SK-N-SH (cell line): ENCODE measurements around the gene SIK2. TPM values are rescaled to one million over a fixed set of nuclear protein-coding genes. Genes with fewer than 3 reads are reported as not detected.

Experiments
- CTCF ChIA-PET: fragments of 300-600, 350-600 bp; formaldehyde crosslinking; extraction: SDS; loops from one replicate; lab custom pipeline; 2021; lab: Yijun Ruan, JAX
- POLR2A ChIA-PET: fragments of 350-600 bp; sonication (Branson Sonifier 250); formaldehyde crosslinking; extraction: SDS; loops from one replicate; lab custom pipeline; 2020; ENCODE audit warnings: antibody characterized with exemption, inconsistent platforms; lab: Yijun Ruan, JAX
- DNase-seq: peaks from one replicate; pipeline ENCODE4 v3.0.0; 2012
- H2AFZ ChIP-seq: fragments of 200-600 bp; sonication (generic); 2 replicates; pipeline ENCODE4 v1.8.1; 2016; ENCODE audit warnings: antibody characterized with exemption, mild to moderate bottlenecking, low read depth
- H3F3A ChIP-seq: fragments of 200-600 bp; sonication (generic); replicated peaks from 2 replicates; pipeline ENCODE3; 2016; ENCODE audit warnings: antibody characterized with exemption, mild to moderate bottlenecking; ENCODE audit not compliant: insufficient read depth
- H3K27ac ChIP-seq, 2 experiments: fragments of 200-500 bp in 1 of 2; fragments of 200-600 bp in 1 of 2; sonication (Bioruptor generic) in 1 of 2; sonication (generic), shearing (Covaris generic) in 1 of 2; 2 replicates each; pipeline versions ENCODE4 v1.5.1 to v1.6.1; 2014 to 2016; ENCODE audit warnings: low read depth in 2 of 2, inconsistent platforms in 1 of 2, low read length in 1 of 2, mild to moderate bottlenecking in 1 of 2, mixed read lengths in 1 of 2
- H3K27me3 ChIP-seq: fragments of 200-600 bp; sonication (generic), shearing (Covaris generic); 2 replicates; pipeline ENCODE4 v1.6.1; 2016; ENCODE audit warnings: mixed run types; ENCODE audit not compliant: insufficient read depth
- H3K36me3 ChIP-seq, 2 experiments: fragments of 200-500 bp in 1 of 2; fragments of 200-600 bp in 1 of 2; sonication (Bioruptor generic) in 1 of 2; sonication (generic) in 1 of 2; replicated peaks in 1 of 2; 2 replicates each; pipeline versions ENCODE3 to v1.5.1; 2014 to 2016; ENCODE audit warnings: low read length in 1 of 2, mild to moderate bottlenecking in 1 of 2; ENCODE audit not compliant: insufficient read depth in 2 of 2, control insufficient read depth in 1 of 2
- H3K4me1 ChIP-seq, 2 experiments: fragments of 200-500 bp in 1 of 2; fragments of 200-600 bp in 1 of 2; sonication (Bioruptor generic) in 1 of 2; sonication (generic), shearing (Covaris generic) in 1 of 2; 2 replicates each; pipeline versions ENCODE4 v1.5.1 to v1.6.1; 2014 to 2016; ENCODE audit warnings: low read depth in 1 of 2, low read length in 1 of 2, mixed run types in 1 of 2; ENCODE audit not compliant: insufficient read depth in 2 of 2, control insufficient read depth in 1 of 2
- H3K4me2 ChIP-seq: fragments of 200-600 bp; sonication (generic), shearing (Covaris generic); 2 replicates; pipeline ENCODE4 v1.6.1; 2017; ENCODE audit warnings: mixed run types
- H3K4me3 ChIP-seq, 2 experiments: fragments of 200-500 bp in 1 of 2; fragments of 200-600 bp in 1 of 2; sonication (Bioruptor generic) in 1 of 2; sonication (generic), shearing (Covaris generic) in 1 of 2; 2 replicates each; pipeline versions ENCODE4 v1.5.1 to v1.8.1; 2014 to 2016; ENCODE audit warnings: low read depth in 2 of 2, inconsistent platforms in 1 of 2, low read length in 1 of 2, mild to moderate bottlenecking in 1 of 2, mixed read lengths in 1 of 2, moderate library complexity in 1 of 2
- H3K79me2 ChIP-seq: fragments of 200-600 bp; sonication (generic); 2 replicates; pipeline ENCODE4 v1.8.1; 2017; ENCODE audit warnings: mild to moderate bottlenecking; ENCODE audit not compliant: insufficient read depth
- H3K9ac ChIP-seq: fragments of 200-600 bp; sonication (generic); 2 replicates; pipeline ENCODE4 v1.6.1; 2017; ENCODE audit warnings: mixed run types
- H3K9me2 ChIP-seq: fragments of 200-600 bp; sonication (generic); 2 replicates; pipeline ENCODE4 v1.6.1; 2017; ENCODE audit warnings: mixed run types
- H3K9me3 ChIP-seq: fragments of 200-600 bp; sonication (generic); 2 replicates; pipeline ENCODE4 v1.6.1; 2017; ENCODE audit warnings: mixed run types, mild to moderate bottlenecking, moderate library complexity
- H4K20me1 ChIP-seq: fragments of 200-600 bp; sonication (generic); 2 replicates; pipeline ENCODE4 v1.6.1; 2017; ENCODE audit warnings: mild to moderate bottlenecking, mixed run types; ENCODE audit not compliant: insufficient read depth
- GABPA ChIP-seq: IDR thresholded peaks from 2 replicates; pipeline ENCODE4 v1.4.0; 2012; ENCODE audit warnings: low read depth, mild to moderate bottlenecking
- JUND ChIP-seq: IDR thresholded peaks from 2 replicates; pipeline ENCODE4 v1.4.0; 2012
- MXI1 ChIP-seq: IDR thresholded peaks from 2 replicates; pipeline ENCODE4 v1.6.1; 2012; ENCODE audit warnings: mild to moderate bottlenecking, low read depth, low read length, improper control_type of control experiment
- NRF1 ChIP-seq: IDR thresholded peaks from 2 replicates; pipeline ENCODE4 v1.6.1; 2012; ENCODE audit warnings: low read depth, mild to moderate bottlenecking, low read length
- RFX5 ChIP-seq: IDR thresholded peaks from 2 replicates; pipeline ENCODE4 v1.6.1; 2012; ENCODE audit warnings: mild to moderate bottlenecking, improper control_type of control experiment, low read length
- SIN3A ChIP-seq: IDR thresholded peaks from 2 replicates; pipeline ENCODE4 v1.6.1; 2012; ENCODE audit warnings: low read depth, mild to moderate bottlenecking, low read length, moderate library complexity, borderline replicate concordance
- TAF1 ChIP-seq: IDR thresholded peaks from 2 replicates; pipeline ENCODE4 v1.6.1; 2012; ENCODE audit warnings: low read depth, mild to moderate bottlenecking, low read length, moderate library complexity, borderline replicate concordance
- WGBS: methylation state at CpG from one replicate; pipeline ENCODE4 v1.1.6; 2017; ENCODE audit warnings: low lambda C conversion rate; 5-methylcytosine and 5-hydroxymethylcytosine counted together
- polyA plus RNA-seq, 3 experiments: library from polyadenylated mRNA; depleted of rRNA; stranded (reverse); fragments of >200 nt; gene quantifications; 2 replicates each; pipeline ENCODE4 v1.2.3, GENCODE V29; 2012
- TF ChIP-seq, protein P1 (sequence below): fragments of 150-350 bp; IDR thresholded peaks from 2 replicates; pipeline ENCODE4 v1.6.1; 2016; ENCODE audit warnings: mild to moderate bottlenecking, low read depth, low read length
- TF ChIP-seq, protein P2 (sequence below): IDR thresholded peaks from 2 replicates; pipeline ENCODE4 v1.6.1; 2012; ENCODE audit warnings: mild to moderate bottlenecking, low read depth, low read length, moderate library complexity
- TF ChIP-seq, protein P3 (sequence below): IDR thresholded peaks from 2 replicates; pipeline ENCODE4 v1.4.0; 2012; ENCODE audit warnings: low read depth, borderline replicate concordance
- TF ChIP-seq, protein P4 (sequence below): fragments of 150-350 bp; IDR thresholded peaks from 2 replicates; pipeline ENCODE4 v1.6.1; 2017; ENCODE audit warnings: antibody characterized with exemption, low read length, low read depth, borderline replicate concordance

The SIK2 gene
- polyA plus RNA-seq, 1 of the 3 experiments (the other 2 are of a cell fraction): 8.9 TPM

DNA sequence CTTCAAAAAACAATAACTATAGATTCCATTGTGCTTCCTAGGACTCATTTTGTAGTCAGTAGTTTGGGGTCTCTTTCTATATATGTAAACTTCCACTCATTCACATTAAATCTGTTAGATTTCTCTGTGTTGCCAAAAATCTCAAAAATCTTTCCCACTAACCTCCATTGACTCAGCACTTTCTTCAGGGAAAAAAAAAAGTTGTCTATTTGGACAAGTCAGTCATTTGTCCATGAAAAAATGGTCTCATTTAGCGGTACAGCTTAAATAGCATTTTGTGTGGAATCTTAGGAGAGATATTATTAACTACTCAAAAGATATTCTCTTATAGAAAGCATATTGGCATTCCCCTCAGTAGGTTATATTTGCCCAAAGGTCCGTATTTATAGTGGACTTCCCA lies 82.0 kb downstream of the SIK2 start:
- H2AFZ ChIP-seq: no peak overlapping the region
- 94% methylated on average over 2 of the region's 2 CpGs for WGBS
- H4K20me1 ChIP-seq: no peaks in the 10 kb centered on the region
- H3F3A ChIP-seq: peaks cover 6% of the 10 kb centered on the region
- peaks cover 12 to 17% of the 10 kb centered on the region in 2 experiments for H3K36me3 ChIP-seq
- no peak overlapping the region for H3K27ac ChIP-seq
- no peak for DNase-seq
- no peaks in the 10 kb centered on the region for H3K9me2 ChIP-seq
- H3K9me3 ChIP-seq: no peaks in the 10 kb centered on the region
- H3K4me3 ChIP-seq: no peak overlapping the region
- POLR2A ChIA-PET: no interaction called here
- TF ChIP-seq, protein P1, sequence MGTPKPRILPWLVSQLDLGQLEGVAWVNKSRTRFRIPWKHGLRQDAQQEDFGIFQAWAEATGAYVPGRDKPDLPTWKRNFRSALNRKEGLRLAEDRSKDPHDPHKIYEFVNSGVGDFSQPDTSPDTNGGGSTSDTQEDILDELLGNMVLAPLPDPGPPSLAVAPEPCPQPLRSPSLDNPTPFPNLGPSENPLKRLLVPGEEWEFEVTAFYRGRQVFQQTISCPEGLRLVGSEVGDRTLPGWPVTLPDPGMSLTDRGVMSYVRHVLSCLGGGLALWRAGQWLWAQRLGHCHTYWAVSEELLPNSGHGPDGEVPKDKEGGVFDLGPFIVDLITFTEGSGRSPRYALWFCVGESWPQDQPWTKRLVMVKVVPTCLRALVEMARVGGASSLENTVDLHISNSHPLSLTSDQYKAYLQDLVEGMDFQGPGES: no peak
- TF ChIP-seq JUND (no peak), MXI1 (no peak), SIN3A (no peak), RFX5 (no peak), TAF1 (no peak), GABPA (no peak), NRF1 (no peak)
- TF ChIP-seq, protein P2, sequence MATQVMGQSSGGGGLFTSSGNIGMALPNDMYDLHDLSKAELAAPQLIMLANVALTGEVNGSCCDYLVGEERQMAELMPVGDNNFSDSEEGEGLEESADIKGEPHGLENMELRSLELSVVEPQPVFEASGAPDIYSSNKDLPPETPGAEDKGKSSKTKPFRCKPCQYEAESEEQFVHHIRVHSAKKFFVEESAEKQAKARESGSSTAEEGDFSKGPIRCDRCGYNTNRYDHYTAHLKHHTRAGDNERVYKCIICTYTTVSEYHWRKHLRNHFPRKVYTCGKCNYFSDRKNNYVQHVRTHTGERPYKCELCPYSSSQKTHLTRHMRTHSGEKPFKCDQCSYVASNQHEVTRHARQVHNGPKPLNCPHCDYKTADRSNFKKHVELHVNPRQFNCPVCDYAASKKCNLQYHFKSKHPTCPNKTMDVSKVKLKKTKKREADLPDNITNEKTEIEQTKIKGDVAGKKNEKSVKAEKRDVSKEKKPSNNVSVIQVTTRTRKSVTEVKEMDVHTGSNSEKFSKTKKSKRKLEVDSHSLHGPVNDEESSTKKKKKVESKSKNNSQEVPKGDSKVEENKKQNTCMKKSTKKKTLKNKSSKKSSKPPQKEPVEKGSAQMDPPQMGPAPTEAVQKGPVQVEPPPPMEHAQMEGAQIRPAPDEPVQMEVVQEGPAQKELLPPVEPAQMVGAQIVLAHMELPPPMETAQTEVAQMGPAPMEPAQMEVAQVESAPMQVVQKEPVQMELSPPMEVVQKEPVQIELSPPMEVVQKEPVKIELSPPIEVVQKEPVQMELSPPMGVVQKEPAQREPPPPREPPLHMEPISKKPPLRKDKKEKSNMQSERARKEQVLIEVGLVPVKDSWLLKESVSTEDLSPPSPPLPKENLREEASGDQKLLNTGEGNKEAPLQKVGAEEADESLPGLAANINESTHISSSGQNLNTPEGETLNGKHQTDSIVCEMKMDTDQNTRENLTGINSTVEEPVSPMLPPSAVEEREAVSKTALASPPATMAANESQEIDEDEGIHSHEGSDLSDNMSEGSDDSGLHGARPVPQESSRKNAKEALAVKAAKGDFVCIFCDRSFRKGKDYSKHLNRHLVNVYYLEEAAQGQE: no peak
- TF ChIP-seq, protein P3, sequence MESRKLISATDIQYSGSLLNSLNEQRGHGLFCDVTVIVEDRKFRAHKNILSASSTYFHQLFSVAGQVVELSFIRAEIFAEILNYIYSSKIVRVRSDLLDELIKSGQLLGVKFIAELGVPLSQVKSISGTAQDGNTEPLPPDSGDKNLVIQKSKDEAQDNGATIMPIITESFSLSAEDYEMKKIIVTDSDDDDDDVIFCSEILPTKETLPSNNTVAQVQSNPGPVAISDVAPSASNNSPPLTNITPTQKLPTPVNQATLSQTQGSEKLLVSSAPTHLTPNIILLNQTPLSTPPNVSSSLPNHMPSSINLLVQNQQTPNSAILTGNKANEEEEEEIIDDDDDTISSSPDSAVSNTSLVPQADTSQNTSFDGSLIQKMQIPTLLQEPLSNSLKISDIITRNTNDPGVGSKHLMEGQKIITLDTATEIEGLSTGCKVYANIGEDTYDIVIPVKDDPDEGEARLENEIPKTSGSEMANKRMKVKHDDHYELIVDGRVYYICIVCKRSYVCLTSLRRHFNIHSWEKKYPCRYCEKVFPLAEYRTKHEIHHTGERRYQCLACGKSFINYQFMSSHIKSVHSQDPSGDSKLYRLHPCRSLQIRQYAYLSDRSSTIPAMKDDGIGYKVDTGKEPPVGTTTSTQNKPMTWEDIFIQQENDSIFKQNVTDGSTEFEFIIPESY: no peak
- TF ChIP-seq, protein P4, sequence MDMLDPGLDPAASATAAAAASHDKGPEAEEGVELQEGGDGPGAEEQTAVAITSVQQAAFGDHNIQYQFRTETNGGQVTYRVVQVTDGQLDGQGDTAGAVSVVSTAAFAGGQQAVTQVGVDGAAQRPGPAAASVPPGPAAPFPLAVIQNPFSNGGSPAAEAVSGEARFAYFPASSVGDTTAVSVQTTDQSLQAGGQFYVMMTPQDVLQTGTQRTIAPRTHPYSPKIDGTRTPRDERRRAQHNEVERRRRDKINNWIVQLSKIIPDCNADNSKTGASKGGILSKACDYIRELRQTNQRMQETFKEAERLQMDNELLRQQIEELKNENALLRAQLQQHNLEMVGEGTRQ: no peak
- H3K4me1 ChIP-seq: peaks cover 0 to 4% of the 10 kb centered on the region in 2 experiments; a peak in 1 of 4 replicates
- CTCF ChIA-PET: interaction anchor here (0.7 to 1.4 kb wide), 2 partner anchors 80 to 916 kb away, joined by 3 to 5 read pairs; no protein-coding TSS in a partner anchor
- H3K9ac ChIP-seq: no peak overlapping the region
- H3K4me2 ChIP-seq: no peak overlapping the region
- H3K27me3 ChIP-seq: no peaks in the 10 kb centered on the region
- 0 out of 2 replicates have a peak, but pooled peaks cover 6% of the 10 kb centered on the region for H3K79me2 ChIP-seq
